T1000 (cell line): ENCODE data around the gene TUBD1.
"Not testable (repeated sequence)": the region's sequence is repeated elsewhere in the genome, so short reads cannot be mapped to it uniquely, and the experiment has no call there.

ENCODE experiments used
- DNase-seq: peaks from one replicate; lab custom pipeline; 2025; ENCODE audit warnings: mixed read lengths; lab: John Stamatoyannopoulos, UW

Gene TUBD1

GRCh38 chr17:59874376-59874775, 18.4 kb downstream of the TUBD1 start:
- no peak for DNase-seq

GRCh38 chr17:59873414-59873813, 19.3 kb downstream of the TUBD1 start:
- not testable (repeated sequence) for DNase-seq

DNA sequence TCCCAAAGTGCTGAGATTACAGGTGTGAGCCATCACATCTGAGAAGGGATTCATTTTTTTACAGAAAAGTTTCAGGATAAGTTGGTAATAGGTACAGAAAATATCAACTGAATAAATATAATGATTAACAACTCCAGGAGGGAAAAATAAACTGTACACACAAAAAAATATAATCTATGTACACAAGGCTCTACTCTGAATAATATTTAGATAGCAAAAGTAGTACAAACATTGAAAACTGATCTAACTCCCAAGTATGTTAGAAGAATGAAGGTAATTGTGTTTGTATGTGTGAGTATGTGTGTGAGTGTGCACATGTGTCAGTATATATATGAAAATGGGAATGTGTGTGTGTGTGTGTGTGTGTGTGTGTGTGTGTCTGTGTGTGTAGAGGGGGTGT, 20.4 kb downstream of the TUBD1 start:
- no peak for DNase-seq

DNA sequence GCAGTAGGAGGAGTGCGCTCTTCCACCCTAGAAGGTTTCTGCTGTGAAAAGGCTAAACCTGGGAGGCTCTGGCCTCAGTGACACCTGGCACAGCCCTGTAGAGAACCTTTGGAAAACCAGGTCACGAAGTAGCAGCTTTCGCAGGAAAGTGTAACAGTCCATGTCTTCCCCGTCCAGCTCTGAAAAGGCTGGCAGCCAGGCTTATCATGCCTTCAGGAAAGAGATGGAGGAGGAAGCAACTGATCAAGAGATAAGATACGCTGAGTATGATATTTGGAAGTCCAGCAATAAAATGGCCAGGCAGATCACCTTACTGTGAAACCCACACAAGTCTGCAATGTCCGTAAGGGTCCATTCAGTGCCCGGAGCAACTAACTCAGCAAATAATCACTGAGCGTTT, 22.3 kb downstream of the TUBD1 start:
- no peak for DNase-seq

GRCh38 chr17:59869941-59870218, 22.9 kb downstream of the TUBD1 start:
- no peak for DNase-seq

- no peak for DNase-seq
These were observed 29.1 kb downstream of the TUBD1 start for GRCh38 chr17:59863616-59864015.

GRCh38 chr17:59859444-59860025, 33.2 kb downstream of the TUBD1 start:
- no peak for DNase-seq

DNA sequence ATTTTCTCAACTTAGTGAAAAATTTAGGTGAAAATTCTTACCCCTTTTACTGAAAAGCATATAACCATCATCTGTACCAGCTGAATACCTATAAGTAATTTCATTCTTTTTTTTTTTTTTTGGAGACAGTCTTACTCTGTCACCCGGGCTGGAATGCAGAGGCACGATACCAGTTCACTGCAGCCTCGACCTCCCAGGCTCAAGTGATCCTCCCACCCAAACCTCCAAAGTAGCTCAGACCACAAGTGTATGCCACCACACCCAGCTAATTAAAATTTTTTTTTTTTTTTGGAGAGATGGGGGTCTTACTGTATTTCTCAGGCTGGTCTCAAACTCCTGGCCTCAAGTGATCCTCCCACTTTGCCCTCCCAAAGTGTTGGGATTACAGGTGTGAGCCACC, 33.8 kb downstream of the TUBD1 start:
- no peak for DNase-seq

- DNase-seq = no peak
These were observed 34.5 kb downstream of the TUBD1 start for GRCh38 chr17:59858167-59858816.

GRCh38 chr17:59856859-59857794, 35.6 kb downstream of the TUBD1 start:
- DNase-seq = no peak

DNA sequence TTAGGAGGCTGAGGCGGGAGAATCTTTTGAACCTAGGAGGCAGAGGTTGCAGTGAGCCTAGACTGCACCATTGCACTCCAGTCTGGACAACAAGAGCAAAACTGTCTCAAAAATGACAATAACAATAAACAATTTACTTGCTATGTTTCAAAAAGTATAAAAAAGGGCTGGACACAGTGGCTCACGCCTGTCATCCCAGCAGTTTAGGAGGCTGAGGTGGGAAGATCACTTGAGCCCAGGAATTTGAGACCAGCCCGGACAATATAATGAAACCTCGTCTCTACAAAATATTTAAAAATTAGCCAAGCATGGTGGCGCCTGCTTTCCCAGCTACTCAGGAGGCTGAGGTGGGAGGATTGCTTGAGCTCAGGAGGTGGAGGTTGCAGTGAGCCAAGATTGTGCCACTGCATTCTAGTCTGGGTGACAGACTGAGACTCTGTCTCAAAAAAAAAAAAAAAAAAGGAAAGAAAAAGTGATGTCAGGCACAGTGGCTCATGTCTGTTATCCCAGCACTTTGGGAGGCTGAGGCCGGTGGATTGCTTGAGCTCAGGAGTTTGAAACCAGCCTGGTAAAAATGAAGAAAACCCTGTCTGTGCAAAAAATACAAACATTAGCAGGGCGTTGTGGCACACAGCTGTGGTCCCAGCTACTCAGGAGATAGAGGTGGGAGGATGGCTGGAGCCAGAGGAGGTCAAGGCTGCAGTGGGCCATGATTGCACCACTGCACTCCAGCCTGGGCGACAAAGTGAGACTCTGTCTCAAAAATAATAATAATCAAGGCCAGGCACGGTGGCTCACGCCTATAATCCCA, 38.6 kb downstream of the TUBD1 start:
- DNase-seq = not testable (repeated sequence)

DNA sequence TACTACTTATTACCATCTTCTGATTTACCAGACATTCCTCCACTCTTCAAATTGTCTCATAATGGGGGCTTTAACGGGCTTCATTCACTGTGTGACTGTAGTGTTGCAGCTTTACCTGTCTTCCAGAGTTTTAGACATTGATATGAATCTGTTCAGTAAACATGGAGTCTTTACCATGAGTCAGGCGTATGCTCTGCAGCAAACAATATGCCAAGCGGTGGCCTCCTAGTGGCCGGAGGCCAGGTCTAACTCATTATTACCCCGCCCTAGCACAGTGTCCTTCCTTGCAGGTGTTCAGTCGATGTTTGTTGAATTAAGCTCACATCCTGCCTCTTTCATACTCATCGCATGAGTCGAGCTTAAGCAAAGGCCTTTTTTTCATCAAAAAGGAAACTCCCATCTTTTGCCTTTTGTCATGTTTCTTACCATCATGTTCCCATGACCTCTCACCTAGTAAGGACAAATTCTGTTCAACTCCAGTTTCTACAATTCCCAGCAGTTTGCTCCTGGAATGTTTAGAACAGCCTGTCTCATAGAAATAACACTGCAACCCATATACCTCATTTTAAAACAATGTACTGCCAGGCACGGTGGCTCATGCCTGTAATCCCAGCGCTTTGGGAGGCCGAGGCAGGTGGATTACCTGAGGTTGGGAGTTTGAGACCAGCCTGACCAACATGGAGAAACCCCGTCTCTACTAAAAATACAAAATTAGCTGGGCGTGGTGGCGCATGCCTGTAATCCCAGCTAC, 39.4 kb downstream of the TUBD1 start:
- DNase-seq = peak; percentile 81

GRCh38 chr17:59852847-59853167, 39.9 kb downstream of the TUBD1 start:
- not testable (repeated sequence) for DNase-seq

- DNase-seq = no peak
These were observed 41.0 kb downstream of the TUBD1 start for GRCh38 chr17:59851439-59852375.

DNA sequence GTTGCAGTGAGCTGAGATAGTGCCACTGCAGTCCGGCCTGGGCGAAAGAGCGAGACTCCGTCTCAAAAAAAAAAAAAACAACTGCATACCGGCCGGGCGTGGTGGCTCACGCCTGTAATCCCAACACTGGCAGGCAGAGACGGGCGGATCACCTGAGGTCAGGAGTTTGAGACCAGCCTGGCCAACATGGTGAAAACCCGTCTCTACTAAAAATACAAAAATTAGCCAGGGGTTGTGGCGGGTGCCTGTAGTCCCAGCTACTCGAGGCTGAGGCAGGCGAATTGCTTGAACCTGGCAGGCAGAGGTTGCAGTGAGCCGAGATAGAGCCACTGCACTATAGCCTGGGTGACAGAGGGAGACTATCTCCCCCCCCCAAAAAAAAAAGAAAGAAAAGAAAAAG, 42.4 kb downstream of the TUBD1 start:
- DNase-seq = not testable (repeated sequence)

DNA sequence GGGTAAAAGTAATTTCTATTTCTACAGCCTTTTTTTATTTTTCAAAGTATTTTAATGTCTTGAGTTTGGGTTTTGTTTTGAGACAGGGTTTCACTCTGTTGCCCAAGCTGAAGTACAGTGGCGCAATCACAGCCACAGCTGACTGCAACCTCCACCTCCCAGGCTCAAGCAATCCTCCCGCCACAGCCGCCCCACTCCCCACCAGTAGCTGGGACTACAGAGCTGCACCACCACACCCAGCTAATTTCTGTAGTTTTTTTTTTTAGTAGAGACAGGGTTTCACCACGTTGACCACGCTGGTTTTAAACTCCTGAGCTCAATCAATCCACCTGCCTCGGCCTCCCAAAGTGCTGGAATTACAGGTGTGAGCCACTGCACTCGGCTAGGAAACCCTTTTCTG, 44.0 kb downstream of the TUBD1 start:
- no peak for DNase-seq

- no peak for DNase-seq
These were observed 44.4 kb downstream of the TUBD1 start for GRCh38 chr17:59848385-59848668.

GRCh38 chr17:59846394-59847165, 46.2 kb downstream of the TUBD1 start:
- DNase-seq = peak; percentile 50

- no peak for DNase-seq
These were observed 46.9 kb downstream of the TUBD1 start for GRCh38 chr17:59845595-59846393.
